ENCODE measurements around the gene RBBP7. TPM values are rescaled to one million over a fixed set of nuclear protein-coding genes. Genes with fewer than 3 reads are reported as not detected.

RBBP7 gene
- total and polyA plus RNA-seq, 10 of the 15 experiments (the other 5 are each of a cell fraction or from before 2014, with no cell fraction given) = 95.3 to 277 (median 194) TPM

- Histone ChIP-seq H3K9me3 (replicated peaks; ENCODE audit: control insufficient read depth, insufficient read depth, low read length) (no peaks in the 10 kb centered on the region), H3K4me1 (ENCODE audit: control insufficient read depth, insufficient read depth, low read length) (no peaks in the 10 kb centered on the region), H3K4me3 (no peak overlapping the region), H3K36me3 (ENCODE audit: control insufficient read depth in 2 of 2, insufficient read depth in 2 of 2, low read length in 1 of 2) (peaks cover 8 to 27% of the 10 kb centered on the region in 2 experiments), H3K9ac (ENCODE audit: control insufficient read depth, insufficient read depth, low read length) (no peak overlapping the region), H3K4me2 (ENCODE audit: control insufficient read depth, insufficient read depth) (no peak overlapping the region), H3K79me2 (ENCODE audit: control insufficient read depth, insufficient read depth, low read length) (no peaks in the 10 kb centered on the region), H3K27ac (ENCODE audit: control insufficient read depth, insufficient read depth) (no peak overlapping the region), H2AFZ (ENCODE audit: control insufficient read depth, low read depth, low read length) (no peak overlapping the region), H4K20me1 (ENCODE audit: control insufficient read depth, insufficient read depth) (no peaks in the 10 kb centered on the region), H3K27me3 (replicated peaks in 1 of 2; ENCODE audit: control insufficient read depth in 2 of 2, insufficient read depth in 2 of 2, low read length in 1 of 2) (no peaks in the 10 kb centered on the region)
- DNase-seq (ENCODE audit: low read depth, low spot score) (no peak), ATAC-seq (no peak), FAIRE-seq (no peak)
- no TSS peak for BruUV-seq (replicated peaks)
- TF ChIP-seq MAX (IDR thresholded peaks at IDR 0.05; ENCODE audit: low read depth, low read length) (no peak), JUNB (IDR thresholded peaks at IDR 0.05) (no peak), MLLT1 (IDR thresholded peaks at IDR 0.05) (no peak), STAT1 (conservative IDR thresholded peaks at IDR 0.05) (no peak), ZZZ3 (IDR thresholded peaks at IDR 0.05; ENCODE audit: control insufficient read depth, insufficient read length, low read depth) (no peak), TCF3 (IDR thresholded peaks at IDR 0.05; ENCODE audit: borderline replicate concordance, insufficient read depth, low read depth, low read length) (no peak), USF2 (IDR thresholded peaks at IDR 0.05; ENCODE audit: borderline replicate concordance, low read depth, low read length) (no peak), CEBPB (IDR thresholded peaks at IDR 0.05; ENCODE audit: borderline replicate concordance in 1 of 2, low read depth in 2 of 2, low read length in 2 of 2) (no peak), RCOR1 (conservative IDR thresholded peaks at IDR 0.05; ENCODE audit: low read depth, low read length) (no peak), RAD21 (IDR thresholded peaks at IDR 0.05; ENCODE audit: insufficient read depth, low read depth, low read length) (no peak), LARP7 (IDR thresholded peaks at IDR 0.05) (no peak), ETV6 (conservative IDR thresholded peaks at IDR 0.05 in 1 of 2, IDR thresholded peaks at IDR 0.05 in 1 of 2; ENCODE audit: borderline replicate concordance in 1 of 2, low read depth in 1 of 2) (no peak), RUNX3 (IDR thresholded peaks at IDR 0.05; ENCODE audit: low read length) (no peak), TARDBP (IDR thresholded peaks at IDR 0.05; ENCODE audit: borderline replicate concordance) (no peak), NFYB (IDR thresholded peaks at IDR 0.05; ENCODE audit: insufficient read depth, low read depth, low read length) (no peak), MEF2B (IDR thresholded peaks at IDR 0.05; ENCODE audit: partially characterized antibody, poor library complexity, severe bottlenecking) (no peak), POU2F2 (IDR thresholded peaks at IDR 0.05; ENCODE audit: borderline replicate concordance, low read depth, low read length) (no peak), BCL3 (IDR thresholded peaks at IDR 0.05; ENCODE audit: borderline replicate concordance, insufficient read depth, low read depth, low read length, poor library complexity, severe bottlenecking) (no peak)
- ChIA-PET SMC1A (ENCODE audit: uncharacterized antibody, unreplicated experiment) (no interaction called here), CTCF (interaction anchor here (2.1 kb wide), 1 partner anchor 17 kb away, joined by 12 read pairs; no protein-coding TSS in a partner anchor), RAD21 (ENCODE audit: unreplicated experiment) (no interaction called here), POLR2A (no interaction called here)
- 100% methylated on average over 3 of the region's 3 CpGs for WGBS (ENCODE audit: insufficient coverage, insufficient replicate concordance, low lambda C conversion rate, missing lambda C conversion rate)
- intact Hi-C loops (cut with micrococcal nuclease; ENCODE audit: unreplicated experiment) = no loop called here
- in situ Hi-C loops (cut with MboI) = no loop called here
These were observed 27.5 kb downstream of the RBBP7 start for GRCh38 chrX:16842684-16843083.

Measured in GM12878 (cell line).